ENCODE results near the gene GNAO1.

GRCh38 chr16:56288019-56288418, 96.7 kb downstream of the GNAO1 start:
- TF ChIP-seq POLR2A (IDR thresholded peaks at IDR 0.05) (no peak), CTCF (IDR thresholded peaks at IDR 0.05) (no peak)
